ENCODE measurements around the gene LRRC10B.

Gene LRRC10B

GRCh38 chr11:61524963-61525587, 16.5 kb downstream of the LRRC10B start:
- in situ Hi-C loops (cut with MboI; ENCODE audit: low pct_unique_long_range_greater_than_20kb, low sequenced_read_pairs): no loop called here
- DNase-seq: no peak

- in situ Hi-C loops (cut with MboI; ENCODE audit: low pct_unique_long_range_greater_than_20kb, low sequenced_read_pairs): no loop called here
- no peak for DNase-seq
Observed at GRCh38 chr11:61526229-61526628, 17.7 kb downstream of the LRRC10B start.

- DNase-seq: no peak
- in situ Hi-C loops (cut with MboI; ENCODE audit: low pct_unique_long_range_greater_than_20kb, low sequenced_read_pairs): no loop called here
Observed at GRCh38 chr11:61526956-61527731, 18.6 kb downstream of the LRRC10B start.

- in situ Hi-C loops (cut with MboI; ENCODE audit: low pct_unique_long_range_greater_than_20kb, low sequenced_read_pairs): no loop called here
- DNase-seq: no peak
Observed at GRCh38 chr11:61528114-61528513, 19.6 kb downstream of the LRRC10B start.

- no peak for DNase-seq
- in situ Hi-C loops (cut with MboI; ENCODE audit: low pct_unique_long_range_greater_than_20kb, low sequenced_read_pairs): no loop called here
Observed at GRCh38 chr11:61529537-61530225, 21.1 kb downstream of the LRRC10B start.

- DNase-seq: no peak
- in situ Hi-C loops (cut with MboI; ENCODE audit: low pct_unique_long_range_greater_than_20kb, low sequenced_read_pairs): no loop called here
Observed at GRCh38 chr11:61531044-61531443, 22.5 kb downstream of the LRRC10B start.

- peak; percentile 75 for DNase-seq
- in situ Hi-C loops (cut with MboI; ENCODE audit: low pct_unique_long_range_greater_than_20kb, low sequenced_read_pairs): no loop called here
Observed at GRCh38 chr11:61532134-61533038, 23.8 kb downstream of the LRRC10B start.

GRCh38 chr11:61533039-61533375, 24.5 kb downstream of the LRRC10B start:
- in situ Hi-C loops (cut with MboI; ENCODE audit: low pct_unique_long_range_greater_than_20kb, low sequenced_read_pairs): no loop called here
- DNase-seq: no peak

GRCh38 chr11:61533401-61533800, 24.9 kb downstream of the LRRC10B start:
- in situ Hi-C loops (cut with MboI; ENCODE audit: low pct_unique_long_range_greater_than_20kb, low sequenced_read_pairs): no loop called here
- no peak for DNase-seq

GRCh38 chr11:61534025-61534932, 25.7 kb downstream of the LRRC10B start:
- in situ Hi-C loops (cut with MboI; ENCODE audit: low pct_unique_long_range_greater_than_20kb, low sequenced_read_pairs): no loop called here
- no peak for DNase-seq

GRCh38 chr11:61534933-61535839, 26.6 kb downstream of the LRRC10B start:
- in situ Hi-C loops (cut with MboI; ENCODE audit: low pct_unique_long_range_greater_than_20kb, low sequenced_read_pairs): no loop called here
- DNase-seq: no peak

- DNase-seq: no peak
- in situ Hi-C loops (cut with MboI; ENCODE audit: low pct_unique_long_range_greater_than_20kb, low sequenced_read_pairs): no loop called here
Observed at GRCh38 chr11:61535998-61536675, 27.6 kb downstream of the LRRC10B start.

GRCh38 chr11:61536676-61537270, 28.2 kb downstream of the LRRC10B start:
- DNase-seq: no peak
- in situ Hi-C loops (cut with MboI; ENCODE audit: low pct_unique_long_range_greater_than_20kb, low sequenced_read_pairs): no loop called here

GRCh38 chr11:61537326-61537725, 28.8 kb downstream of the LRRC10B start:
- in situ Hi-C loops (cut with MboI; ENCODE audit: low pct_unique_long_range_greater_than_20kb, low sequenced_read_pairs): no loop called here
- no peak for DNase-seq

GRCh38 chr11:61538636-61538961, 30.1 kb downstream of the LRRC10B start:
- in situ Hi-C loops (cut with MboI; ENCODE audit: low pct_unique_long_range_greater_than_20kb, low sequenced_read_pairs): no loop called here
- DNase-seq: no peak

GRCh38 chr11:61539006-61539405, 30.5 kb downstream of the LRRC10B start:
- in situ Hi-C loops (cut with MboI; ENCODE audit: low pct_unique_long_range_greater_than_20kb, low sequenced_read_pairs): no loop called here
- no peak for DNase-seq

- in situ Hi-C loops (cut with MboI; ENCODE audit: low pct_unique_long_range_greater_than_20kb, low sequenced_read_pairs): no loop called here
Observed at GRCh38 chr11:61539831-61540357, 31.3 kb downstream of the LRRC10B start.

More at GRCh38 chr11:61539831-61540357, 31.3 kb downstream of the LRRC10B start:
- DNase-seq: no peak

Measured in KBM-7 (cell line).